ENCODE measurements around the gene PEX3. TPM values are rescaled to one million over a fixed set of nuclear protein-coding genes. Genes with fewer than 3 reads are reported as not detected.

The PEX3 gene
- total and polyA plus RNA-seq, 12 donors = 5.0 to 26.8 (median 22.0) TPM

DNA sequence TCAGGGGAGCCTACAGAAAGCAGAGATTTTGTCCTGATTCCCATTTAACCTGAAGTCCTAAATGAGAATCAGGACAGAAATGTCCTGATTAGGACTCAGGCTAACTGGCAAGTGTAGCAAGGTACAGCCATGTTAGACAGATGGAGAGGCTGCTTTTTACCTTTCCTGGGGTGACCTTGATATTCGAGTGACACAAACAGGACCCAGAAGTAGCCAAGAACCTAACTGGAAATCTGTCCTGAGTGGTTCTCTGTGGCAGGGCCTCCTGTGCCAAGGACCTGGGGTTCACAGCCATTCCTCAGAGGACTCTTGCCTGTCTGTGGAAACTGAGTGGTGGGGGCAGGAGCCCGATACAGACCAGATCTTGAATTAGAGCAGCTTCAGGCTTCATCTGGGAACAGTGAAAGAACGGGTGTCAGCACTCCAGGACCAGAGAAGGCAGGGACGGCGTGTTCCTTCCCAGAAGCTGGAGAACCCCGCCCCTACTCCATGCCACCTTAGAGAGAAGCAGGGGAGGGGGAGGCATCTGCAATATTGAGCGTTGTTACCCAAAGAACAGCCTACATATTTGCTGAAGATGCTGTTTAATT is 65.3 kb downstream of the PEX3 start:
- Histone ChIP-seq H3K27ac (peak overlapping the region; percentile 53 to 94 (median 82)), H3K4me1 (peaks cover 3 to 43% (median 21%) of the 10 kb centered on the region in 9 donors), H3K9me3 (peaks cover 0 to 4% (median 0%) of the 10 kb centered on the region in 11 donors), H3K36me3 (no peaks in the 10 kb centered on the region), H3K27me3 (no peaks in the 10 kb centered on the region), H3K4me3 (no peak overlapping the region)
- 60 to 65% methylated on average over 7 of the region's 7 CpGs for WGBS, 2 donors
- ATAC-seq (peak in 3 of 8 donors; percentile 4 to 55 (median 33)), DNase-seq (no peak)
- TF ChIP-seq, protein P1, sequence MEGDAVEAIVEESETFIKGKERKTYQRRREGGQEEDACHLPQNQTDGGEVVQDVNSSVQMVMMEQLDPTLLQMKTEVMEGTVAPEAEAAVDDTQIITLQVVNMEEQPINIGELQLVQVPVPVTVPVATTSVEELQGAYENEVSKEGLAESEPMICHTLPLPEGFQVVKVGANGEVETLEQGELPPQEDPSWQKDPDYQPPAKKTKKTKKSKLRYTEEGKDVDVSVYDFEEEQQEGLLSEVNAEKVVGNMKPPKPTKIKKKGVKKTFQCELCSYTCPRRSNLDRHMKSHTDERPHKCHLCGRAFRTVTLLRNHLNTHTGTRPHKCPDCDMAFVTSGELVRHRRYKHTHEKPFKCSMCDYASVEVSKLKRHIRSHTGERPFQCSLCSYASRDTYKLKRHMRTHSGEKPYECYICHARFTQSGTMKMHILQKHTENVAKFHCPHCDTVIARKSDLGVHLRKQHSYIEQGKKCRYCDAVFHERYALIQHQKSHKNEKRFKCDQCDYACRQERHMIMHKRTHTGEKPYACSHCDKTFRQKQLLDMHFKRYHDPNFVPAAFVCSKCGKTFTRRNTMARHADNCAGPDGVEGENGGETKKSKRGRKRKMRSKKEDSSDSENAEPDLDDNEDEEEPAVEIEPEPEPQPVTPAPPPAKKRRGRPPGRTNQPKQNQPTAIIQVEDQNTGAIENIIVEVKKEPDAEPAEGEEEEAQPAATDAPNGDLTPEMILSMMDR (IDR thresholded peaks at IDR 0.05) = no peak
- intact Hi-C loops (cut with DNase I) = loop anchor here in 1 of 10 donors (5.0 kb wide), 1 partner anchor 46 kb away; no protein-coding TSS in a partner anchor

DNA sequence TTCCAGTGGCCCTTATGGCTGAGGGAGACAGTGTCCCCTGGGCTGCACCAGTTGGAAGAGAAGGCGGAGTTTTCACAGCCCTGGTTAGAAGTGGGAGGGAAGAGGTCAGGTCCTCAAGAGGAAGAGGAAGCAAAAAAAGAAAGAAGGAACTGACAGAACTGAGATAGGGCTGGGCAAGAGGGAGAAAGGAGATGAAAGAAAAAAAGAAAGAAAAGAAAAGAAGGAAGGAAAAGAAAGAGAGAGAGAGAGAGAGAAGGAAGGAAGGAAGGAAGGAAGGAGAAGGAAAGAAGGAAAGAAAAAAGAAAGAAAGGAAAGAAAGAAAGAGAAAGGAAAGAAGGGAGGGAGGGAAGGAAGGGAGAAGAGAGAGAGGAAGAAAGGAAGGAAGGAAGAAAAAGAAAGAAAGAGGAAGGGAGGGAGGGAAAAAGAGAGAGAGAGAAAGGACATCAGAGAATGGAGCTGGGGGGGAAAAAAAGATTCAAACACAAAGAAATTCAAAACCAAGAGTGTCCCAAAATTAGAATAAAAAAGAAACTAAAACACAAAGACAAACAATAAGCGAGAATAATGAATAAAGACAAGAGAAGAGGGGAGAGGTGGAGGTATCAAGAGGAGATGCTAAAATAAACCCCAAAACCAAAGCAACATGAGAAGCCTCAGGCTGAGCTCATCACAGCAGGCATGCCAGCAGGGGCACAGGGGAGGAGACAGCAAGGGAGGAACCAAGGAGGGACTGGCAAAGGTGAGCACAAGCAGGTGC is 66.3 kb downstream of the PEX3 start:
- TF ChIP-seq, protein P1 (IDR thresholded peaks at IDR 0.05) = no peak
- peaks cover 1 to 36% (median 18%) of the 10 kb centered on the region in 9 donors for H3K4me1 ChIP-seq
- DNase-seq (no peak), ATAC-seq (no peak)
- no peaks in the 10 kb centered on the region for H3K27me3 ChIP-seq
- H3K4me3 ChIP-seq = no peak overlapping the region
- H3K27ac ChIP-seq = peak overlapping the region in 4 of 10 donors; percentile 56 to 83 (median 81)
- 77 to 80% methylated on average over 2 of the region's 2 CpGs for WGBS, 2 donors
- no peaks in the 10 kb centered on the region for H3K36me3 ChIP-seq
- intact Hi-C loops (cut with DNase I) = loop anchor here in 1 of 10 donors (5.0 kb wide), 1 partner anchor 45 kb away; no protein-coding TSS in a partner anchor
- H3K9me3 ChIP-seq = peaks cover 0 to 4% (median 0%) of the 10 kb centered on the region in 11 donors

DNA sequence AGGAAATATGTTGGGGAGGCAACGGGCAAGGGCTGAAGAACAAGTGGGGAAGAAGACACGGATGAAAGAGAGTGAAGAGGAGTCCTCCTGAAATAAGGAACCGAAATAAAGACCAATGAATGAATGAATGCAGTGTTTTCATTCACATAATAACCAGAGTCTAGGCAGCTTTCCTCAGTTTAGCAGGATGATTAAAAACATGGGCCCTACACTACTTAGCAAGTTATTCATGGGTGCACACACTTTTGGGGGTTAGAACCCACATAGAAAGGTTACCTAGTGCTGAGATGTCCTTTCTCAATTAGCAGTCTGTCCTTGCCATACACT is 66.8 kb downstream of the PEX3 start:
- TF ChIP-seq, protein P1 (IDR thresholded peaks at IDR 0.05) = no peak
- Histone ChIP-seq H3K27ac (no peak overlapping the region), H3K9me3 (peaks cover 0 to 4% (median 0%) of the 10 kb centered on the region in 11 donors), H3K36me3 (no peaks in the 10 kb centered on the region), H3K4me1 (peaks cover 0 to 31% (median 12%) of the 10 kb centered on the region in 9 donors), H3K27me3 (no peaks in the 10 kb centered on the region), H3K4me3 (no peak overlapping the region)
- intact Hi-C loops (cut with DNase I) = loop anchor here in 1 of 10 donors (5.0 kb wide), 1 partner anchor 45 kb away; no protein-coding TSS in a partner anchor
- ATAC-seq (no peak), DNase-seq (no peak)
- 65 to 71% methylated on average over 3 of the region's 3 CpGs for WGBS, 2 donors

DNA sequence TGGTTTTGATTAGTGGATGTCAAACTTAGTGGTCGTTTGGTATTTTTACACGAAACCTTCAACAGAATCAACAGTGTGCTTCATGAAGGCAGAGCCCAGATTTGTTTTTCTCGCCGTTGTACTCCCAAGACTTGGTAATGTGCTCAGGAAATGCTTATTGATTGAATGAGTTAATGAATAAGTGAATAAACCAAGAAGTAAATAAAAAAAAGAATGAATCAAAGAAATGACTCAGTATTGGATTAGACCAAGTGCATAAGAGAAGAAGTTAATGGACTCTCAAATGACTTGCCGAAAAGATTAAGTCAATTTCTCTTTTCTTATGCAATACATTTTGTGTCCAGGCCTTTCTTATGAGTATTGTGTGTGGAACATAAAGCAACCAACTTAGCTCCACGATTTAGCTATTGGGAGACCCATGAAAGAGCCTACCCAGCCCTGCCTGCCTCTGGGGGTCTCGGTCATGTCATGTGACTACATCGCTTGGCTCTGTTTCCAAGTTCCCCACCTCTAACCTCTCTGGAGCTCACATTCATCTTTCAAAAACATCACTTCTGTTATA is 71.5 kb downstream of the PEX3 start:
- H3K27me3 ChIP-seq = no peaks in the 10 kb centered on the region
- no peak for ATAC-seq

More for the DNA sequence above, 71.5 kb downstream of the PEX3 start:
- no peak for DNase-seq
- no peaks in the 10 kb centered on the region for H3K36me3 ChIP-seq
- peaks cover 0 to 3% (median 0%) of the 10 kb centered on the region in 9 donors for H3K4me1 ChIP-seq
- no peak overlapping the region for H3K27ac ChIP-seq
- H3K4me3 ChIP-seq = no peak overlapping the region
- TF ChIP-seq, protein P1 (IDR thresholded peaks at IDR 0.05) = no peak
- intact Hi-C loops (cut with DNase I) = no loop called here
- WGBS, 2 donors = 89 to 90% methylated on average over 8 of the region's 8 CpGs
- peaks cover 0 to 4% (median 0%) of the 10 kb centered on the region in 11 donors for H3K9me3 ChIP-seq
